HCT116 (cell line): ENCODE results near the gene XYLT1. TPM values are rescaled to one million over a fixed set of nuclear protein-coding genes. Genes with fewer than 3 reads are reported as not detected.

Experiments used
- ATAC-seq: fragments of 200-7000 bp; cut with Tn5 transposase; 2 replicates; pipeline ENCODE4 v1.9.1; 2020; ENCODE audit warnings: mild to moderate bottlenecking, moderate library complexity
- BruUV-seq: library from RNA; stranded (reverse); fragments of 400-500 nt; replicated peaks from 2 replicates; lab custom pipeline; 2021; lab: Mats Ljungman, UMichigan
- CTCF ChIA-PET: fragments of 300-600 bp; sonication (Branson Sonifier 250); formaldehyde crosslinking; loops from one replicate; lab custom pipeline; 2021; ENCODE audit warnings: antibody characterized with exemption; lab: Charles Lee
- POLR2A ChIA-PET: fragments of 300-600, 350-600 bp; sonication (Branson Sonifier 250); formaldehyde crosslinking; loops from one replicate; lab custom pipeline; 2021; ENCODE audit warnings: antibody characterized with exemption; lab: Charles Lee
- RAD21 ChIA-PET, 2 experiments: fragments of 300-600 bp; sonication (Branson Sonifier 250); formaldehyde crosslinking; loops; one replicate each; lab custom pipeline; 2023; ENCODE audit warnings: low total read pairs in 2 of 2; ENCODE audit not compliant: uncharacterized antibody in 2 of 2, unreplicated experiment in 2 of 2, low non-redundant PET in 1 of 2; lab: Charles Lee
- DNase-seq: peaks from one replicate; pipeline ENCODE4 v3.0.0-alpha.2; 2010; ENCODE audit warnings: low read depth, low spot score
- H2AFZ ChIP-seq: fragments of 200-600 bp; shearing (Covaris generic), sonication (generic); 2 replicates; pipeline ENCODE4 v1.6.1; 2017; ENCODE audit warnings: low read depth, mixed run types, mixed read lengths, antibody characterized with exemption, low read length; ENCODE audit not compliant: poor library complexity, severe bottlenecking
- H3K27ac ChIP-seq: 2 replicates; pipeline ENCODE4 v1.5.1; 2012; ENCODE audit warnings: low read depth, low read length
- H3K27me3 ChIP-seq: fragments of 200-600 bp; sonication (generic); 2 replicates; pipeline ENCODE4 v1.6.1; 2016; ENCODE audit warnings: mixed run types, low read length, mixed read lengths; ENCODE audit not compliant: insufficient read depth
- H3K36me3 ChIP-seq, 2 experiments: fragments of 200-500 bp in 1 of 2; fragments of 200-600 bp in 1 of 2; sonication (Bioruptor generic) in 1 of 2; sonication (generic) in 1 of 2; 2 replicates each; pipeline versions ENCODE4 v1.5.1 to v1.6.1; 2014 to 2016; ENCODE audit warnings: low read length in 2 of 2, inconsistent platforms in 1 of 2, mixed read lengths in 1 of 2, mixed run types in 1 of 2; ENCODE audit not compliant: insufficient read depth in 2 of 2, control insufficient read depth in 1 of 2
- H3K4me1 ChIP-seq, 2 experiments: fragments of 200-600 bp in 1 of 2; sonication (generic) in 1 of 2; 2 replicates each; pipeline versions ENCODE4 v1.5.1 to v1.6.1; 2012 to 2017; ENCODE audit warnings: low read length in 2 of 2, inconsistent platforms in 1 of 2, mild to moderate bottlenecking in 1 of 2, mixed read lengths in 1 of 2, mixed run types in 1 of 2, moderate library complexity in 1 of 2; ENCODE audit not compliant: insufficient read depth in 2 of 2, control insufficient read depth in 1 of 2
- H3K4me2 ChIP-seq: fragments of 200-600 bp; sonication (generic); 2 replicates; pipeline ENCODE4 v1.6.1; 2017; ENCODE audit warnings: mixed run types, low read length, mixed read lengths
- H3K4me3 ChIP-seq, 2 experiments: fragments of 200-600 bp in 1 of 2; sonication (generic) in 1 of 2; replicated peaks in 1 of 2; 2 replicates each; pipeline ENCODE4 v1.5.1; 2011 to 2016; ENCODE audit warnings: low read length in 2 of 2, control low read depth in 1 of 2, low read depth in 1 of 2, mild to moderate bottlenecking in 1 of 2, mixed read lengths in 1 of 2, mixed run types in 1 of 2
- H3K79me2 ChIP-seq: fragments of 200-600 bp; sonication (generic); 2 replicates; pipeline ENCODE4 v1.6.1; 2017; ENCODE audit warnings: mild to moderate bottlenecking, mixed run types, low read length, moderate library complexity, mixed read lengths; ENCODE audit not compliant: insufficient read depth
- H3K9ac ChIP-seq: fragments of 200-600 bp; sonication (generic); 2 replicates; pipeline ENCODE4 v1.6.1; 2016; ENCODE audit warnings: low read length, mixed read lengths
- H3K9me2 ChIP-seq: fragments of 200-600 bp; sonication (generic), shearing (Covaris generic); 2 replicates; pipeline ENCODE4 v1.6.1; 2017; ENCODE audit warnings: mixed run types, mild to moderate bottlenecking, moderate library complexity; ENCODE audit not compliant: insufficient read depth
- H3K9me3 ChIP-seq, 2 experiments: fragments of 200-500 bp in 1 of 2; fragments of 200-600 bp in 1 of 2; sonication (Bioruptor generic) in 1 of 2; sonication (generic) in 1 of 2; 2 replicates each; pipeline ENCODE4 v1.6.1; 2014 to 2017; ENCODE audit warnings: low read length in 2 of 2, mixed read lengths in 2 of 2, inconsistent platforms in 1 of 2, low read depth in 1 of 2, mild to moderate bottlenecking in 1 of 2, mixed run types in 1 of 2, moderate library complexity in 1 of 2; ENCODE audit not compliant: control insufficient read depth in 1 of 2, insufficient read depth in 1 of 2
- H4K20me1 ChIP-seq: fragments of 200-600 bp; sonication (generic), shearing (Covaris generic); 2 replicates; pipeline ENCODE4 v1.6.1; 2017; ENCODE audit warnings: mixed run types, mild to moderate bottlenecking, moderate library complexity; ENCODE audit not compliant: insufficient read depth
- ATF3 ChIP-seq: IDR thresholded peaks from 2 replicates; pipeline ENCODE4 v1.6.1; 2012
- CBX3 ChIP-seq: IDR thresholded peaks from 2 replicates; pipeline ENCODE4 v1.6.1; 2012; ENCODE audit warnings: low read depth
- CEBPB ChIP-seq: IDR thresholded peaks from 2 replicates; pipeline ENCODE4 v1.6.1; 2012; ENCODE audit warnings: low read depth
- EGR1 ChIP-seq: IDR thresholded peaks from 2 replicates; pipeline ENCODE4 v1.6.1; 2012; ENCODE audit warnings: low read depth
- EZH2phosphoT487 ChIP-seq: fragments of 200-600 bp; IDR thresholded peaks from 2 replicates; pipeline ENCODE4 v1.6.1; 2018; ENCODE audit warnings: antibody characterized with exemption, borderline replicate concordance
- FOSL1 ChIP-seq: IDR thresholded peaks from 2 replicates; pipeline ENCODE4 v1.6.1; 2012; ENCODE audit warnings: low read depth
- MAX ChIP-seq: IDR thresholded peaks from 2 replicates; pipeline ENCODE4 v1.6.1; 2012
- POLR2A ChIP-seq: IDR thresholded peaks from 2 replicates; pipeline ENCODE4 v1.7.0; 2011; ENCODE audit warnings: borderline replicate concordance; ENCODE audit not compliant: insufficient read depth, insufficient read length; ENCODE audit errors: extremely low read depth
- RAD21 ChIP-seq: IDR thresholded peaks from 2 replicates; pipeline ENCODE4 v1.6.1; 2012; ENCODE audit warnings: low read depth, mild to moderate bottlenecking
- REST ChIP-seq: IDR thresholded peaks from 2 replicates; pipeline ENCODE4 v1.6.1; 2012; ENCODE audit warnings: low read depth
- SIN3A ChIP-seq: IDR thresholded peaks from 2 replicates; pipeline ENCODE4 v1.6.1; 2012; ENCODE audit warnings: low read depth
- SP1 ChIP-seq: IDR thresholded peaks from 2 replicates; pipeline ENCODE4 v1.6.1; 2012; ENCODE audit warnings: low read depth
- ZFX ChIP-seq: fragments of 450-650 bp; IDR thresholded peaks from 2 replicates; pipeline ENCODE4 v1.6.1; 2017
- intact Hi-C: fragments of 100-400 bp; cut with micrococcal nuclease; formaldehyde crosslinking; loops from 2 replicates; pipeline ENCODE4 v1.10.0; 2022
- total RNA-seq: library from RNA; stranded (reverse); gene quantifications from one replicate; pipeline ENCODE4 v1.2.1, GENCODE V29; 2021; ENCODE audit not compliant: unreplicated experiment

XYLT1 gene
- total RNA-seq, 1 experiment from 2014 or later, result 4.5 TPM

- Histone ChIP-seq H3K36me3 (no peaks in the 10 kb centered on the region), H3K9ac (no peak overlapping the region), H3K9me3 (no peaks in the 10 kb centered on the region), H3K27ac (no peak overlapping the region), H3K9me2 (no peaks in the 10 kb centered on the region), H4K20me1 (no peaks in the 10 kb centered on the region), H3K4me3 (no peak overlapping the region), H3K27me3 (0 out of 2 replicates have a peak, but pooled peaks cover 4% of the 10 kb centered on the region), H3K4me1 (no peaks in the 10 kb centered on the region), H3K79me2 (no peaks in the 10 kb centered on the region), H3K4me2 (no peak overlapping the region), H2AFZ (no peak overlapping the region)
- no peak for TF ChIP-seq ZFX
- TF ChIP-seq EGR1, result no peak
- TF ChIP-seq CBX3, result no peak
- no peak for TF ChIP-seq SP1
- TF ChIP-seq SIN3A, result no peak
- POLR2A ChIA-PET, result no interaction called here
- RAD21 ChIA-PET, result no interaction called here
- BruUV-seq, result no TSS peak
- CTCF ChIA-PET, result no interaction called here
- DNase-seq (no peak), ATAC-seq (no peak)
- intact Hi-C loops, result no loop called here
Observed at GRCh38 chr16:17133851-17134250, 336.9 kb downstream of the XYLT1 start.

- no peak overlapping the region for H2AFZ ChIP-seq
- H3K4me1 ChIP-seq, result no peaks in the 10 kb centered on the region
- no peaks in the 10 kb centered on the region for H3K9me3 ChIP-seq
- no peak overlapping the region for H3K27ac ChIP-seq
- no peaks in the 10 kb centered on the region for H3K36me3 ChIP-seq
- ATAC-seq (no peak), DNase-seq (no peak)
- H3K9ac ChIP-seq, result no peak overlapping the region
- no TSS peak for BruUV-seq
- no peaks in the 10 kb centered on the region for H4K20me1 ChIP-seq
- TF ChIP-seq SP1 (no peak), CEBPB (no peak), RAD21 (no peak), MAX (no peak), EGR1 (no peak), EZH2phosphoT487 (no peak), SIN3A (no peak), REST (no peak), ATF3 (no peak), FOSL1 (no peak), POLR2A (no peak), CBX3 (no peak)
- ChIA-PET POLR2A (no interaction called here), RAD21 (no interaction called here), CTCF (no interaction called here)
- peaks cover 4% of the 10 kb centered on the region; the same call in 1 of the 2 replicates for H3K27me3 ChIP-seq
- H3K4me3 ChIP-seq, result no peak overlapping the region
- no peaks in the 10 kb centered on the region for H3K79me2 ChIP-seq
- no peaks in the 10 kb centered on the region for H3K9me2 ChIP-seq
- H3K4me2 ChIP-seq, result no peak overlapping the region
- intact Hi-C loops, result no loop called here
Observed at GRCh38 chr16:17131351-17131750, 339.4 kb downstream of the XYLT1 start.
